Prostate gland (tissue), 2 donors: ENCODE results near the gene EEF1AKMT1. TPM values are rescaled to one million over a fixed set of nuclear protein-coding genes. Genes with fewer than 3 reads are reported as not detected.

Experiments
- DNase-seq: peaks from one replicate; pipeline ENCODE4 v3.0.0-alpha.2; 2019; ENCODE audit warnings: low spot score
- H3K27ac ChIP-seq, 2 donors: fragments of 200-600 bp; sonication (generic); 2 replicates each; pipeline ENCODE4 v1.5.1; 2017 to 2019
- H3K27me3 ChIP-seq: fragments of 200-600 bp; sonication (generic); replicated peaks from 2 replicates; pipeline ENCODE4 v1.5.1; 2019; ENCODE audit not compliant: insufficient read depth
- H3K36me3 ChIP-seq, 2 donors: fragments of 200-600 bp; sonication (generic); 1 replicate in 1 of 2; 2 replicates in 1 of 2; pipeline versions ENCODE4 v1.5.1 to v1.8.1; 2017 to 2019
- H3K4me1 ChIP-seq: fragments of 200-600 bp; sonication (generic); replicated peaks from 2 replicates; pipeline ENCODE4 v1.5.1; 2019
- H3K4me3 ChIP-seq, 2 donors: fragments of 200-600 bp; sonication (generic); 2 replicates each; pipeline ENCODE4 v1.5.1; 2017 to 2019
- H3K9me3 ChIP-seq: fragments of 200-600 bp; sonication (generic); 2 replicates; pipeline ENCODE4 v1.5.1; 2017
- POLR2A ChIP-seq: fragments of 450-650 bp; IDR thresholded peaks from one replicate; pipeline ENCODE4 v1.6.1; 2016; ENCODE audit warnings: antibody characterized with exemption, mild to moderate bottlenecking
- POLR2AphosphoS5 ChIP-seq: sonication (generic); formaldehyde crosslinking; IDR thresholded peaks from one replicate; pipeline ENCODE4 v1.6.1; 2017; ENCODE audit warnings: antibody characterized with exemption
- WGBS: methylation state at CpG from one replicate; pipeline ENCODE4 v1.1.5; 2018; 5-methylcytosine and 5-hydroxymethylcytosine counted together
- intact Hi-C: fragments of 100-400 bp; cut with DNase I; formaldehyde crosslinking; loops from one replicate; pipeline ENCODE4 v1.14.2; 2022
- total RNA-seq, 2 donors: library from RNA; depleted of rRNA; stranded (reverse); fragments of >200 nt; gene quantifications; one replicate each; pipeline ENCODE4 v1.1.0, GENCODE V29; 2016
- TF ChIP-seq, protein P1 (sequence below), 4 experiments: fragments of 200-600 bp in 2 of 4; fragments of 450-650 bp in 2 of 4; sonication (generic) in 2 of 4; IDR thresholded peaks; 1 replicate in 3 of 4; 2 replicates in 1 of 4; pipeline ENCODE4 v1.5.1; 2016 to 2019; ENCODE audit warnings: antibody characterized with exemption in 4 of 4, mild to moderate bottlenecking in 2 of 4, moderate library complexity in 2 of 4

The EEF1AKMT1 gene
- total RNA-seq, 2 donors from 2014 or later: 11.4 to 31.6 TPM

DNA sequence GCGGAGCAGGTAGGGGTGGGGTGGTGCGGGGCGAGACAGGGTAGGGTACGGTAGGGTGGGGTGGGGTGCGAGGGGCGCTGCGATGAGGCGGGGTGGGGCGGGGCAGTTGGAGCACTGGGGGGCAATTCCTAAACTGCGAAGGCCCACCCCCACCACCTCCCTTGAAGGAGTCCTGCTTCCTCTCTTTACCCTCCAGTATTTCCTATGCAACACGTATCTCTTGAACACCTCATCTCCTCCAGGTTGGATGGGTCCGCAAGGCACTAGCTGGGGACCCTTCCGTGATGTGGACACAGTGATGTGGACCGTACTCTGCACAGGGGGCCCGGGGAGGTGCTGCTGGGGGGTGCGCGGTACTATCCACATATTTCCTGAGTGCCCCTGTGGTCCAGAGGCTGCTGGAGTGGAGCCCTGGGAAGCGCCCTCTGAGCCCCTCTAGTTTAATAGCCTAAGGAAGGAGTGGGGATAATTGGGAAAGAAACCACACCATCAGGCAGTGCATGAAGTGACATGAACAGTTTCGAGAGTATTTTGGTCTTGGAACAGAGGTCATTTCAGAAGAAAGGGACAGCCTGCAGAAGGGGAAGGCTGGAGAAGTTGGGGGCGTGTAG, 69.2 kb downstream of the EEF1AKMT1 start:
- Histone ChIP-seq H3K27ac (no peak overlapping the region), H3K27me3 (no peaks in the 10 kb centered on the region), H3K36me3 (no peaks in the 10 kb centered on the region), H3K9me3 (no peaks in the 10 kb centered on the region), H3K4me1 (no peaks in the 10 kb centered on the region), H3K4me3 (peak overlapping the region; percentile 44 to 57)
- intact Hi-C loops: no loop called here
- DNase-seq: no peak
- TF ChIP-seq, protein P1, sequence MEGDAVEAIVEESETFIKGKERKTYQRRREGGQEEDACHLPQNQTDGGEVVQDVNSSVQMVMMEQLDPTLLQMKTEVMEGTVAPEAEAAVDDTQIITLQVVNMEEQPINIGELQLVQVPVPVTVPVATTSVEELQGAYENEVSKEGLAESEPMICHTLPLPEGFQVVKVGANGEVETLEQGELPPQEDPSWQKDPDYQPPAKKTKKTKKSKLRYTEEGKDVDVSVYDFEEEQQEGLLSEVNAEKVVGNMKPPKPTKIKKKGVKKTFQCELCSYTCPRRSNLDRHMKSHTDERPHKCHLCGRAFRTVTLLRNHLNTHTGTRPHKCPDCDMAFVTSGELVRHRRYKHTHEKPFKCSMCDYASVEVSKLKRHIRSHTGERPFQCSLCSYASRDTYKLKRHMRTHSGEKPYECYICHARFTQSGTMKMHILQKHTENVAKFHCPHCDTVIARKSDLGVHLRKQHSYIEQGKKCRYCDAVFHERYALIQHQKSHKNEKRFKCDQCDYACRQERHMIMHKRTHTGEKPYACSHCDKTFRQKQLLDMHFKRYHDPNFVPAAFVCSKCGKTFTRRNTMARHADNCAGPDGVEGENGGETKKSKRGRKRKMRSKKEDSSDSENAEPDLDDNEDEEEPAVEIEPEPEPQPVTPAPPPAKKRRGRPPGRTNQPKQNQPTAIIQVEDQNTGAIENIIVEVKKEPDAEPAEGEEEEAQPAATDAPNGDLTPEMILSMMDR (IDR thresholded peaks at IDR 0.05): no peak
- TF ChIP-seq POLR2A (no peak), POLR2AphosphoS5 (no peak)
- 25% methylated on average over 16 of the region's 20 CpGs for WGBS

DNA sequence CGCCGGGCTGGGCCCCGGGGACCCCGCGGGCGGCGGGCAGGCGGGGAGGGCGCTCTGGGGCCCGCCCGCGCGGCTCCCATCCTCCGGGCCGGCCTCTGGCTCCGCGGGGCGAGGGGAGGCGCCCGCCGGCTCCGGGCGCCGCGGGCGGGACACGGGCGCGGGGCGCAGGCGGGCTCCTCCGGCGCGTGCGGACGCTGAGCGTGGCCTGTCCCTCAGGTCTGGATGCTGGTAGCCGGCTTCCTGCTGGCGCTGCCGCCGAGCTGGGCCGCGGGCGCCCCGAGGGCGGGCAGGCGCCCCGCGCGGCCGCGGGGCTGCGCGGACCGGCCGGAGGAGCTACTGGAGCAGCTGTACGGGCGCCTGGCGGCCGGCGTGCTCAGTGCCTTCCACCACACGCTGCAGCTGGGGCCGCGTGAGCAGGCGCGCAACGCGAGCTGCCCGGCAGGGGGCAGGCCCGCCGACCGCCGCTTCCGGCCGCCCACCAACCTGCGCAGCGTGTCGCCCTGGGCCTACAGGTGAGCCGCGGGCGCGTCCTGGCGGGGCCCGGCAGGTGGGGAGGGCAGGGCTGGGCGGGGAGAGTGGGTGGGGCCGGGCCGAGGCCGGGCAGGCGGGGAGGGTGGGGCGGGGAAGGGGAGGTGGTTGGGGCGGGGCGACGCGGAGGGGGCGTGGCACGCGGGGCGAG, 69.8 kb downstream of the EEF1AKMT1 start:
- H3K4me1 ChIP-seq: no peaks in the 10 kb centered on the region
- H3K27me3 ChIP-seq: no peaks in the 10 kb centered on the region
- intact Hi-C loops: no loop called here
- H3K27ac ChIP-seq: no peak overlapping the region
- no peaks in the 10 kb centered on the region for H3K9me3 ChIP-seq
- TF ChIP-seq, protein P1 (IDR thresholded peaks at IDR 0.05): peak; percentile 36 to 78 (median 56)
- peak; percentile 25 for TF ChIP-seq POLR2A
- no peak for TF ChIP-seq POLR2AphosphoS5
- H3K4me3 ChIP-seq: peak overlapping the region; percentile 44 to 57
- no peaks in the 10 kb centered on the region for H3K36me3 ChIP-seq
- peak; percentile 64 for DNase-seq
- WGBS: 0% methylated on average over 18 of the region's 98 CpGs

DNA sequence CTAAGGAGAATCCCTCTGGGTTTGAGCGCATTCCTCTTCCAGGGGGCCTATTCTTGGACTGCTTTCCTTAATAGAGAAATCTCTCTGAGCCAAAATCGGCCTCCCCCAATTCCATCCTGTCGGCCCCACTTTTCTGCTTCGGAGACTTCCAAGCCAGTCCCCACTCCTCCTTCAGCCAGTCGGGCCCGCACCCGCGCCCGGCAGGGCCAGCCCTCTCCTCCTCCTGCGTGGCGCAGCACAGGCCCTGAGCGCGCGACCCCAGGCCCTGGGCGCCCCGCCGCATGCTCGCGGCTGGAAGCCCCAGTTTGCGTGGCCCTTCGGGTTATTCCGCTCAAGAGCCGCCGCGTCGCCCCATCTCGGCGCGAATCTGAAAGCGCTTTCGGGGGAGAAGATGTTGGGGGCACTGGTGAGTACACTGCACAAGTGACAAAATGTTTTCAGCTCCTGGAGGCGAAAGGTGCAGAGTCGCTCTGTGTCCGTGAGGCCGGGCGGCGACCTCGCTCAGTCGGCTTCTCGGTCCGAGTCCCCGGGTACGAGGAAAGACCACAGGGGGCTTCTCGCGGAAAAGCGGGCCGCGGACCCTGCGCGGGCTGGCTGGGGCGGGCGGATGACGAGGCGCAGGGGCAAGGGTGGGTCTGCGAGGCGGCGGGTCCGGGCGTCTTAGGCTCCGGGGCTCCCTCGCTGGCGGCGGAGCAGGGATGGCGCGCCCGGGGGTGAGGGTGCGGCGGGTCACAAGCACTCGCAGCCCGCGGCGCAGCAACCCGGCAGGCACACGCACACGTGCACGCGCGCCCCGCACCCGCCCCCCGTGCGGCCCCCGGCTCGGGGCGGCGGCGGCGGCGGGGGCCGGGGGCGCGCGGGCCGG, 70.6 kb downstream of the EEF1AKMT1 start, which contains the start of gene IL17D:
TSS of gene IL17D (plus strand) at position 785 of the 865 bp plus-strand sequence. CDS start 303 bp downstream, outside the sequence.
- intact Hi-C loops: no loop called here
- Histone ChIP-seq H3K36me3 (no peaks in the 10 kb centered on the region), H3K4me3 (peak within 1 kb of the TSS; percentile 44 to 57), H3K27ac (peak within 1 kb of the TSS in 1 of 2 donors; percentile 23), H3K4me1 (no peaks in the 10 kb centered on the region), H3K9me3 (no peaks in the 10 kb centered on the region), H3K27me3 (no peaks in the 10 kb centered on the region)
- TF ChIP-seq POLR2A (no peak), POLR2AphosphoS5 (no peak)
- 1% methylated on average over 90 of the region's 94 CpGs for WGBS
- no peak for DNase-seq

DNA sequence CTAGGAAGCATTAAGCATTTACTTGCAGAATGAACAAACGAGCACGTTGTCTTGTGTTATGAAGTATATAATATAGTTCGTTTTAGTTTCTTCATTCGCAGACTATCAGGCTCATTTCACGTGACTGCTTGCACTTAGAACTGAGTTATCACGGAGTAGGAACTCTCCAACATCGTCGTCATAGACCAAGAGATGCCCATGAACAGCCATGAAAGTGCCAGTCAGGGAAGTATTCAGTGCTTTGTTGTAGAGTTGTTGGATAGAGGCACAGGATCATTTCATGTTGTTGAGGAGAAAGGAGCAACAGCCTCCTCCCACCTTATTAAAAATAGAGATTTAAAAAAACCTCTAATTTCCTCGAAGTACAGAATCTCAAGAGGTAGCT, 71.2 kb downstream of the EEF1AKMT1 start:
- Histone ChIP-seq H3K9me3 (no peaks in the 10 kb centered on the region), H3K27me3 (no peaks in the 10 kb centered on the region), H3K4me1 (no peaks in the 10 kb centered on the region), H3K36me3 (no peaks in the 10 kb centered on the region), H3K4me3 (peak overlapping the region; percentile 44 to 57), H3K27ac (no peak overlapping the region)
- TF ChIP-seq POLR2AphosphoS5: no peak
- no peak for TF ChIP-seq POLR2A
- TF ChIP-seq, protein P1 (IDR thresholded peaks at IDR 0.05): no peak
- intact Hi-C loops: no loop called here
- no peak for DNase-seq
- 37% methylated on average over 9 of the region's 9 CpGs for WGBS

DNA sequence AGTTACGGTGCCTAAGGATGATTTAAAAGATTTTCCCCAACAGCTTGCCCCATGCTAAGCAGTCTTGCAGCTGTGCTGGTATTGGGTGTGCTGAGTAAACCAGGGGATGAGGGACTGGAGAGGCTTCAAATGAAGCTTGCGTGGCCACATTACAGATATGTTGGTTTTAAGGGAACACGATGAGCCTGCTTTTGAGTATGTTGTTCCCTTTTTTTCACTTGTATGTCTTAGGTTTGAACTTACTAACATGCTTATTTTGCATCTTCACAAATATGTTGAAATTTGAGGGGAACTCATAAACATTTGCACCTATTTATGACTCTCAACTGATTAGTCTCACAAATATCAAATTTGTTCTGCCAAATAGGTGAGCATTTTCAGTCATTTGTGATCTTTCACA, 72.3 kb downstream of the EEF1AKMT1 start:
- intact Hi-C loops: no loop called here

More for the DNA sequence above, 72.3 kb downstream of the EEF1AKMT1 start:
- WGBS: 82% methylated on average over 3 of the region's 3 CpGs
- TF ChIP-seq POLR2A (no peak), POLR2AphosphoS5 (no peak)
- TF ChIP-seq, protein P1 (IDR thresholded peaks at IDR 0.05): no peak
- H3K4me3 ChIP-seq: no peak overlapping the region
- no peaks in the 10 kb centered on the region for H3K9me3 ChIP-seq
- no peak overlapping the region for H3K27ac ChIP-seq
- DNase-seq: no peak
- H3K4me1 ChIP-seq: no peaks in the 10 kb centered on the region
- no peaks in the 10 kb centered on the region for H3K27me3 ChIP-seq
- no peaks in the 10 kb centered on the region for H3K36me3 ChIP-seq
